Astrocyte (in vitro differentiated cells and primary cell): Measurements from ENCODE around the gene SPTLC3. TPM values are rescaled to one million over a fixed set of nuclear protein-coding genes. Genes with fewer than 3 reads are reported as not detected.

Source experiments
- DNase-seq: peaks from one replicate; pipeline ENCODE4 v3.0.0-alpha.2; 2010; ENCODE audit warnings: low read depth
- FAIRE-seq: peaks from 2 replicates; lab custom pipeline; 2011; peaks lifted over from hg19 to GRCh38; lab: Jason Lieb, UNC
- H2AFZ ChIP-seq: 2 replicates; pipeline ENCODE4 v1.6.0; 2012; ENCODE audit warnings: low read depth, low read length, inconsistent platforms
- H3K27ac ChIP-seq: 2 replicates; pipeline ENCODE4 v1.5.1; 2011; ENCODE audit warnings: low read depth, low read length, inconsistent platforms
- H3K27me3 ChIP-seq: 2 replicates; pipeline ENCODE4 v1.6.0; 2011; ENCODE audit warnings: low read length, inconsistent platforms; ENCODE audit not compliant: insufficient read depth
- H3K36me3 ChIP-seq: 2 replicates; pipeline ENCODE4 v1.5.1; 2011; ENCODE audit warnings: low read length, inconsistent platforms; ENCODE audit not compliant: insufficient read depth
- H3K4me1 ChIP-seq: 2 replicates; pipeline ENCODE4 v1.5.1; 2011; ENCODE audit warnings: low read length, inconsistent platforms; ENCODE audit not compliant: insufficient read depth
- H3K4me2 ChIP-seq: 2 replicates; pipeline ENCODE4 v1.6.0; 2012; ENCODE audit warnings: low read length, inconsistent platforms
- H3K4me3 ChIP-seq: 2 replicates; pipeline ENCODE4 v1.5.1; 2011; ENCODE audit warnings: low read depth, mild to moderate bottlenecking, low read length, inconsistent platforms; ENCODE audit not compliant: insufficient read depth
- H3K79me2 ChIP-seq: 2 replicates; pipeline ENCODE4 v1.6.0; 2012; ENCODE audit warnings: mild to moderate bottlenecking, low read length, inconsistent platforms; ENCODE audit not compliant: insufficient read depth
- H3K9ac ChIP-seq: 2 replicates; pipeline ENCODE4 v1.6.0; 2012; ENCODE audit warnings: mild to moderate bottlenecking, low read length, inconsistent platforms
- H3K9me3 ChIP-seq: 2 replicates; pipeline ENCODE4 v1.5.1; 2012; ENCODE audit warnings: low read depth, mild to moderate bottlenecking, low read length, inconsistent platforms; ENCODE audit not compliant: insufficient read depth
- H4K20me1 ChIP-seq: 2 replicates; pipeline ENCODE4 v1.6.0; 2012; ENCODE audit warnings: low read length, inconsistent platforms; ENCODE audit not compliant: insufficient read depth
- H3K27ac Mint-ChIP-seq: one replicate; pipeline ENCODE4 v1.8.0; 2021; ENCODE audit warnings: mild to moderate bottlenecking, mixed read lengths; ENCODE audit not compliant: unreplicated experiment
- H3K27me3 Mint-ChIP-seq: one replicate; pipeline ENCODE4 v1.8.0; 2021; ENCODE audit warnings: low read depth, mixed read lengths; ENCODE audit not compliant: unreplicated experiment
- H3K36me3 Mint-ChIP-seq: one replicate; pipeline ENCODE4 v1.8.0; 2021; ENCODE audit warnings: low read depth, mixed read lengths; ENCODE audit not compliant: unreplicated experiment
- H3K4me1 Mint-ChIP-seq: one replicate; pipeline ENCODE4 v1.8.0; 2021; ENCODE audit warnings: low read depth, mixed read lengths; ENCODE audit not compliant: unreplicated experiment
- H3K4me3 Mint-ChIP-seq: one replicate; pipeline ENCODE4 v1.8.0; 2021; ENCODE audit warnings: mild to moderate bottlenecking, moderate library complexity, mixed read lengths; ENCODE audit not compliant: unreplicated experiment
- H3K9me3 Mint-ChIP-seq: one replicate; pipeline ENCODE4 v1.8.0; 2021; ENCODE audit warnings: mild to moderate bottlenecking, mixed read lengths; ENCODE audit not compliant: unreplicated experiment
- EZH2 ChIP-seq: IDR thresholded peaks from 2 replicates; pipeline ENCODE4 v1.6.1; 2012; ENCODE audit warnings: mild to moderate bottlenecking, low read length, inconsistent platforms; ENCODE audit not compliant: insufficient read depth
- total RNA-seq: library from RNA; stranded (reverse); gene quantifications from 2 replicates; pipeline ENCODE4 v1.2.1, GENCODE V29; 2021
- TF ChIP-seq, protein P1 (sequence below): IDR thresholded peaks from 2 replicates; pipeline ENCODE4 v1.5.1; 2011; ENCODE audit warnings: low read depth, mild to moderate bottlenecking, inconsistent platforms, low read length, moderate library complexity; ENCODE audit not compliant: insufficient read depth

The SPTLC3 gene
- total RNA-seq, 1 donor from 2014 or later, result 5.7 TPM

DNA sequence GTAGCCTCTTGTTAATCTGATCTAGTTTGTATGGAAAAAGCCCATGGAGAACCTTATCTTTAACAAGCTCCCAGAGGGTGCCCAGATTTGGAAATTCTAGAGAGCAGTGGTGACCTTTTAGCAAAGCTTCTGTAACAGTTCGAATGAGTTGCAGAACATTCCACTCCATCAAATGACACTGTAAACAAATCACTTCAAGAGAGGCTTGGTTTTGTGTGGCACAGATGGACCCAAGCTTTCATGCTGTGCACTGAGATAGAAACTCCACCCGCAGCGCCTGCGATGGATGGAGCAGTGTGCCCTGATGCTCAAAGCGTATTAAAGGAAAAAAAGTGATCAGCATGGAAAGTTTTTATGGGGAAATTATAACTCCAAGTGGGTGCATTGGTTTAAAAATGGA is 157.2 kb downstream of the SPTLC3 start:
- H3K36me3 Mint-ChIP-seq, result no peaks in the 10 kb centered on the region
- Histone ChIP-seq H3K9me3 (no peaks in the 10 kb centered on the region), H3K27me3 (no peaks in the 10 kb centered on the region), H3K27ac (no peak overlapping the region), H4K20me1 (no peaks in the 10 kb centered on the region), H2AFZ (no peak overlapping the region), H3K4me3 (no peak overlapping the region), H3K4me2 (no peak overlapping the region), H3K9ac (no peak overlapping the region), H3K79me2 (no peaks in the 10 kb centered on the region), H3K4me1 (no peaks in the 10 kb centered on the region), H3K36me3 (no peaks in the 10 kb centered on the region)
- no peak for TF ChIP-seq EZH2
- TF ChIP-seq, protein P1, sequence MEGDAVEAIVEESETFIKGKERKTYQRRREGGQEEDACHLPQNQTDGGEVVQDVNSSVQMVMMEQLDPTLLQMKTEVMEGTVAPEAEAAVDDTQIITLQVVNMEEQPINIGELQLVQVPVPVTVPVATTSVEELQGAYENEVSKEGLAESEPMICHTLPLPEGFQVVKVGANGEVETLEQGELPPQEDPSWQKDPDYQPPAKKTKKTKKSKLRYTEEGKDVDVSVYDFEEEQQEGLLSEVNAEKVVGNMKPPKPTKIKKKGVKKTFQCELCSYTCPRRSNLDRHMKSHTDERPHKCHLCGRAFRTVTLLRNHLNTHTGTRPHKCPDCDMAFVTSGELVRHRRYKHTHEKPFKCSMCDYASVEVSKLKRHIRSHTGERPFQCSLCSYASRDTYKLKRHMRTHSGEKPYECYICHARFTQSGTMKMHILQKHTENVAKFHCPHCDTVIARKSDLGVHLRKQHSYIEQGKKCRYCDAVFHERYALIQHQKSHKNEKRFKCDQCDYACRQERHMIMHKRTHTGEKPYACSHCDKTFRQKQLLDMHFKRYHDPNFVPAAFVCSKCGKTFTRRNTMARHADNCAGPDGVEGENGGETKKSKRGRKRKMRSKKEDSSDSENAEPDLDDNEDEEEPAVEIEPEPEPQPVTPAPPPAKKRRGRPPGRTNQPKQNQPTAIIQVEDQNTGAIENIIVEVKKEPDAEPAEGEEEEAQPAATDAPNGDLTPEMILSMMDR, result no peak
- no peaks in the 10 kb centered on the region for H3K4me1 Mint-ChIP-seq
- FAIRE-seq (no peak), DNase-seq (no peak)
- H3K4me3 Mint-ChIP-seq, result no peak overlapping the region
- no peaks in the 10 kb centered on the region for H3K9me3 Mint-ChIP-seq
- peaks cover 3% of the 10 kb centered on the region for H3K27me3 Mint-ChIP-seq
- no peak overlapping the region for H3K27ac Mint-ChIP-seq

DNA sequence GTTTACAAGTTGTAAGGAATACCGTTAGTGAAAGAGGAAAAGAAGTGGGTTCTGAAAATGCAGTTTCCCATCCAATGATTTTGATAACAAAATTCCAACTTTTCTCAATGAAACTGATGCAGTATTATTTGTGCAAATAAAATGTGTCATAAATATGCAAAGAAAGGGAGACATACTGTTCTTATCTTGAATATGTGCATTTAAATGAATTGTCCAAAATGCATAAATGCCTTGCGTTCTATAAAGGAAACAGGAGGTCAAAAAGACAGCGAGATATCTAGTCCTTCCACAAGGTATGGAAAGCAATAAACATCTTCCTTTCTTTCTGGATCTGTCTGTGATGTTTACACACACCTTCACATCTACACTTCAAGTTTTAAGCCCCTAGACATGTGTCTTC is 157.7 kb downstream of the SPTLC3 start:
- FAIRE-seq, result no peak
- Mint-ChIP-seq H3K9me3 (no peaks in the 10 kb centered on the region), H3K36me3 (no peaks in the 10 kb centered on the region), H3K27me3 (no peaks in the 10 kb centered on the region), H3K4me1 (no peaks in the 10 kb centered on the region), H3K27ac (no peak overlapping the region), H3K4me3 (no peak overlapping the region)
- no peaks in the 10 kb centered on the region for H3K27me3 ChIP-seq
- H3K79me2 ChIP-seq, result no peaks in the 10 kb centered on the region
- no peak overlapping the region for H3K9ac ChIP-seq
- no peaks in the 10 kb centered on the region for H3K4me1 ChIP-seq
- no peaks in the 10 kb centered on the region for H4K20me1 ChIP-seq
- no peak overlapping the region for H3K4me3 ChIP-seq
- H3K36me3 ChIP-seq, result no peaks in the 10 kb centered on the region
- H3K9me3 ChIP-seq, result no peaks in the 10 kb centered on the region
- H3K4me2 ChIP-seq, result no peak overlapping the region
- TF ChIP-seq, protein P1, result no peak
- TF ChIP-seq EZH2, result no peak
- DNase-seq, result no peak
- H3K27ac ChIP-seq, result no peak overlapping the region
- no peak overlapping the region for H2AFZ ChIP-seq

DNA sequence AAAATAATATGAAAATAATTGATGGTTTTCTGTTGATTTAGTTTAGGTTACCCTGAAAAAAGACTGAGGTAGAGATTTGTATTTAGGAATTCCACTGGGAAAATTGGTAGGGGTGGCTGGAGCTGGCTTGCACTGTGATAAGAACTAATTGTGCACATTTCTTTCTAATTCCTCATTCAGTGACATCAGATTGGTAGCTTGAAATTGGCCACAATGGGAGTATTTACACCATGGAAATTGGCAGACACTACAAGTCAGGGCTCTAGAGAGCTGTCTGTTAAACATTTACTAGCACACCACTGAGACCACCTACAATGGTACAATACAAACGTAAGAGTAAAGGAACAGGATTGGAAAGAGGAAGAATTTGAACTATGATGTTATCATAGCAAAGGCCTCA is 160.3 kb downstream of the SPTLC3 start:
- Histone ChIP-seq H3K36me3 (no peaks in the 10 kb centered on the region), H3K79me2 (no peaks in the 10 kb centered on the region), H2AFZ (no peak overlapping the region), H4K20me1 (no peaks in the 10 kb centered on the region), H3K27ac (no peak overlapping the region), H3K4me3 (no peak overlapping the region), H3K4me1 (no peaks in the 10 kb centered on the region), H3K9me3 (no peaks in the 10 kb centered on the region), H3K4me2 (no peak overlapping the region), H3K27me3 (no peaks in the 10 kb centered on the region), H3K9ac (no peak overlapping the region)
- H3K4me1 Mint-ChIP-seq, result no peaks in the 10 kb centered on the region
- no peak for FAIRE-seq
- H3K27ac Mint-ChIP-seq, result no peak overlapping the region
- H3K9me3 Mint-ChIP-seq, result no peaks in the 10 kb centered on the region
- no peak overlapping the region for H3K4me3 Mint-ChIP-seq
- no peak for TF ChIP-seq EZH2
- TF ChIP-seq, protein P1, result no peak
- no peaks in the 10 kb centered on the region for H3K36me3 Mint-ChIP-seq
- peaks cover 4% of the 10 kb centered on the region for H3K27me3 Mint-ChIP-seq
- no peak for DNase-seq
